Stimulated activated CD8-positive, alpha-beta memory T cell treated with anti-CD3 and anti-CD28 coated beads, Interleukin-12 subunit alpha, Interleukin-12 subunit beta, amount 100 ng/mL, for 4 hours (primary cell): Measurements from ENCODE around the gene LHFPL3.

ENCODE experiments used
- DNase-seq: peaks from one replicate; pipeline ENCODE4 v3.0.0-alpha.2; 2020; ENCODE audit warnings: low read depth

LHFPL3 gene

GRCh38 chr7:104371216-104371979, 43.0 kb downstream of the LHFPL3 start:
- DNase-seq: no peak

DNA sequence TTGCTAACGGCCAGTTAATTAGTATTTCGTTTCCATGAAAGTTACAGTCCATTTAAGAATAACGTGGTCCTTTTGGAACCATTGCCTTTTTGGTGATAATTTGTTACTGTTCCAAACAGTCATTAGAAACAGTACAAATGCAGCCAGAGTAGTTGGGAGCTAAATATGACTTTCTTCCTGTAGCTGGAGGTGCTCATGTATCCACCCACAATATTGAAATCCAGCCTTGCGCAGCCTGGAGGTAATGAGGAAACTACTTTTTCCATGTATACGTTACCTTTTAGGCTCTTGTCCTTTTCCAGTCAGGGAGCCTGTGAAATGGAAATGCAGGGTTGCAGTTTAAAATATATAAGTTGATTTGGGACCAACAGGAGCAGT, 43.6 kb downstream of the LHFPL3 start:
- DNase-seq: no peak

DNA sequence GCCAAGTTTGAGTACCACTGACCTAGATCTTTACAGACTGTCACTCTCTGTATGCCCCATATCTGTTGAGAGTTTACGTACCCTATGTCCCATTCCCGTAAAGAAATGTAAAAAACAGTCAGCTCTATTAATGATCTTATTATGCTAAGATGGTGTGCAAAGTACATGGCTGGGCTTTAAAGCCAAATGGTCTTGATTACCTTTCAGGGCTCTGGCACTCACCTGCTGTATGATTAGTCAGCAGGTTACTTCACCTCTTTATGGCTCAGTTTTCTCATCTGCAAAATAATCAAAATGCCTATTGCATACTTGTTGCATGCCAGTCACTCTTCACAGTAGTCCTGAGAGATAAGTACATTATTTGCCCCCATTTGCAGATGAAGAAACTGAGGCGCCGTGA, 54.2 kb downstream of the LHFPL3 start:
- DNase-seq: no peak

GRCh38 chr7:104386943-104387342, 58.5 kb downstream of the LHFPL3 start:
- no peak for DNase-seq

DNA sequence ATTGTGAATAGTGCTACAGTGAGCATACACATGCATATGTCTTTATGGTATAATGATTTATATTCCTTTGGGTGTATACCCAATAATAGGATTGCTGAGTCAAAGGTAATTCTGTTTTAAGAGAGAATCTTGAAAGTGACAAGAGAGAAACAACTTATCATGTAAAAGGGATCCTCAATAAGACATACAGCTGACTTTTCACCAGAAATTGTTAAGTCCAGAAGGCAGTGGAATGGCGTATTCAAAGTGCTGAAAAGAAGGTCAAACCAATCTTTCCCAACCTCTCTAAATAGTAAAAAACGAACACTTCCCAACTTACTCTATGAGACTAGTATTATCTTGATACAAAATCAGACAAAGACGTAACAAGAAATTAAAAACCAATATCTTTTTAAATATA, 59.8 kb downstream of the LHFPL3 start:
- DNase-seq: no peak

GRCh38 chr7:104395162-104395561, 66.8 kb downstream of the LHFPL3 start:
- DNase-seq: no peak

DNA sequence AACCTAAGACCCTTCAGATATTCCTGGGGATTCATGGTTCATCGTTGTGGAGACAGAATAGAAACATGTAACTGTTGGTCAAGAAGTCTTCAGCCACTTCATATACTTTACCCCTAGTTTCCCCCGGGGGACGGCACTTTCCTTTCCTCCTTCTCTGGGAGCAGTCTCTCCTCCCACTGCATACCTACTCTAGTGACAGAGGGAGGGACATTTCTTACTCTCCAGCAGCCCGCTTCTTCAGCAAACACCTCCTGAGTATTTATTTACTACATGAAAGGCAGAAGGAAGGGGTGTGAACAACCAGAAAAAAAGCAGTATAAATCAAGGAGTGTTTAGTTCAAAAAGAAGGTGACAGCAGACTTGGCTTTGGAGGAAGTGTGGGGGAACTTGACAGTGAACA, 69.0 kb downstream of the LHFPL3 start:
- no peak for DNase-seq

GRCh38 chr7:104408371-104408770, 80.0 kb downstream of the LHFPL3 start:
- DNase-seq: no peak

DNA sequence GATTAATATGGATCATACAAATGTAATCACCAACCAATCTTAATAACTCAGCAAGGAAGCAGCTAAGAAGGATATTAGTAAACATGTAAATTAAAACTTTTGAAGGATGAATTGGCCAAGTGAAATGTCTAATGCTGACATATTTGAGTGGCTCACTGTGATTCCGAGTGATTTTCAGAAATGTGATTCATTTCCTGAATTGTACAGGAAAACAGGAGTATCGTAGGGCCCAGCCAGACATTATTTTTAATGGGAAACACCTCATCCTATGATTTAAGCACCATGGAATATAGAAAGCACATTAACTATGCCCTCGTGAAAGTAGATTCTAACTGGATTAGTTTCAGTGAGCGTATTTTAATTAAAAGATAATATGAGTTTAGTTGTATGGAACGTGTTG, 82.3 kb downstream of the LHFPL3 start:
- no peak for DNase-seq

- DNase-seq: no peak
Observed at GRCh38 chr7:104412911-104413310, 84.5 kb downstream of the LHFPL3 start.

GRCh38 chr7:104414216-104414615, 85.8 kb downstream of the LHFPL3 start:
- no peak for DNase-seq

GRCh38 chr7:104415700-104416099, 87.3 kb downstream of the LHFPL3 start:
- no peak for DNase-seq

DNA sequence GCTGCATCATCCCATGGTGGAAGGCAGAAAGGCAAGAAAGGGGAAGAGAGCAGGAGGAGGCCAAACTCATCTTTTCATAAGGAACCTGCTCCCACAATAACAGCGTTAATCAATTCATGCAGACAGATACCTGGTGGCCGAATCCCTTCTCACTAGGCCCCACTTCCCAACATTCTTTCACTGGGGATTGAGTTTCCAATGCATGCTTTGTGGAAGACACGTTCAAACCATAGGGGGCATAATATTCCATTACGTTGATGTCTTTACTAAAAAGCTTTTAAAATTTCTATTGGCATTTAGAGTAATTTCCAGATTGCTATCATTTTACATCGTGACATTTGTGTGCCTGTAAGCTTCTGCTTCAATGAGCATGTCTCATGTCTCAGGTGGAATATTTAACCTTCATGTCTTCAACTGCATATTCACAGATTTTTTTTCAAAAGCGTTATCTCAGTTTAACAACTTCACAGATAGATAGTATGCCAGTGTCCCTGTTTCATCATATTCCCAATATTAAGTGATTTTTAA, 88.5 kb downstream of the LHFPL3 start:
- no peak for DNase-seq

- DNase-seq: no peak
Observed at GRCh38 chr7:104431930-104432329, 103.5 kb downstream of the LHFPL3 start.

- DNase-seq: no peak
Observed at GRCh38 chr7:104434129-104434528, 105.7 kb downstream of the LHFPL3 start.

DNA sequence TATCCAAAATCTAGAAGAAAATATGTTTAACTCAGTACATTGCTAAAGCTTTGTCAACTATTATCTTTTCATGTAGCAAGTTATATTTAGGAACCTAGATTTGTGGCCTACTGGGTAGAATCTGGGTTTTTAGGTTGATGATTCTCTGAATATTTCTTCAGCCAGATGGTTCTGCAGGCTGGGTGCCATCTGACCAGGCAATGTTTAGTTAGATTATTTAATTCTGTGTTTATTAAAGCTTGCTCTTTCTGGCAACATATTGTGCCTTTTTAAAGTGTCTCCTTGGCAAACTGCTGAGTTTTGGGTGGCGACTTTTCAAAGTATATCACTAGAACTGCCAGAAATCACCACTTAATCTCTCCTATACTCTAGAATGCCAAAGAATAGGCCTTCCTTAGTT, 114.1 kb downstream of the LHFPL3 start:
- DNase-seq: no peak

DNA sequence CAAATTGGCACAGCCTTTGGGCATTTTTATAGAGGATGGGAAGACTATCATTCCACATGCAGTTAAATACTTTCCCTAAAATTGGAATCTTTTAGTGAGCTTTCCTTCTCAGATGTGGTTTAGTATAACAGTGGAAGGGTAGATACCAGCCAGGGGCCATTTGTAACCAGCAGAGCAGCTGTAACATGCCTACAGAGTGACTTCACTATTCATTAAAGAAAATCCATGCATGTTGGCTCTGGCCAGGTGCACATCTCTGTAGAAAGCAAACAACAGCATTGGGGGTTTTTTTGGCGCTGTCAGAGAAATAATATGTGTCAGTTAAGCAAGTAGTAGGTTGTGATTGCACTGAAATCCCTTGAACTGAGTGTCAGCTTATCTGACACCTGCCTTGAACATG, 115.6 kb downstream of the LHFPL3 start:
- no peak for DNase-seq

DNA sequence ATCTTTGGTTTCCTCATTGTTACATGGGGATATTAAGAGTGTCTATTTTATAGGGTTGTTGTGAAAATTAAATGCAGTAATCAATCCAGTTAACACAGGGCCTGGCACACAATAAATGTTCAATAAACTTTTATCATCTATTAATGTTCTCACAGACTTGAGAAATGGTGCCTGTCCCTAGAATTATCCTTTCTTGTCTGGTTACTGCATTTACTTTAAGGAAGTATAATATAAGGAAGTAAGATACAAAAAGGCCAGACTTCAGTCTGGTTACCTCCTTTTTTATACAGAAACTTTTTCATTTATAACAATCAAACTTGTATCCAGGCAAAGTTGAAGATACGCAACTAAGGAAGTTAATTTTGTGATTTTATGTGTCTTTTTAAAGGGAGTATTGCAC, 117.0 kb downstream of the LHFPL3 start:
- no peak for DNase-seq

DNA sequence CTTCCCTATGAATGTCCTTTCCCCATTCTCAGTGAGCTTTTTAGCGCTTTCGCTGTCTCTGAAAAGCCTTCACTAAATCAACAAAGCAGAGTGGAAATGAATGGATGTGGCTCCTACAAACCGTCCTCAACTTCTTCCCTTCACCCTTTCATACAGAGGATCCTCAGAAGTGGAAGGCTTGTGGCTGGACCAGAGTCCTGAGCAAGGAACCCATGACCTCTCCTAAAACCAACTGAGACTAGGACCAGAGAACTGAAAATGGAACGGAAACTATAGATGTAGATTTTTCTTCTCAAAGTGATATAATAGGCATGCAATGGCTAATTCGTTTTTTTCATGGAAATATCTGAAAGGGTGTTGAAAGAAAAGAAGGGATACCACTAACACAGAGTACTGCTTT, 122.5 kb downstream of the LHFPL3 start:
- DNase-seq: no peak

DNA sequence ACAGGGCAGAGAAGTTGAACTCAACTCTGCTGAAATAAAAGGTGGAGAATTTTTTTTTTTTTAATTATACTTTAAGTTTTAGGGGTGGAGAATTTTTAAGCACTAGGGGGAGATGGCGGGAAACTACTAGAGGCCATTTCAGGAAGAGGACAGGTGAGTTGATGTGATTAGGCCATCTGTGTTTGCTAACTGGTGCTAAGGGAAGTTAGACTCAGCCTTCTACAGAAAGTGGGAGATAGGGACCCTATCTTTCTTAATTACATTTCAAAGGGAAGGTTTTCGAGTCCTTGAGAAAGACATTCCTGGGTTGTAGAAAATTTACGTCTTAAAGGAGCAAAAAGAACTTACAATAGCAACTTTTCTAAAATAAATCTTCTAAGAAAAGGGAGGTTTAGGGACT, 124.8 kb downstream of the LHFPL3 start:
- DNase-seq: no peak

DNA sequence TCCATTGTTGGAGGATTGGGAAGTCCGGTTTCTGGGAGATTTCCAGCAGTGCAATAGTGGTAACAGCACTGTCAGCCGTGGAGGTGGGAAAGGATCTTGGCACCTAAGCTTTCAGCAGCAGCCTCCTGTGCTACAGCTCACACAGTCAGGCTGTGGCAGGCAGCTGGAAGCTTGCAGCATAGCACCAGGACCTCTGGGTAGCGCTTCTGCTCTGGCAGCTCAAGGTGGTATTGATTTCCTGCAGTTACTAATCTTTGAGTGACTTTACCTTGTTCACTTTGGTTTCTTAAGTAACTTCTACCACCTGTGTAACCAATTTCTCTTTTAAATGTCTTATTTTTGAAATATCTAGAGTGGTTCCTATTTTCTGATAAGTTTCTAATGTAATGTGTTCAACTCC, 130.5 kb downstream of the LHFPL3 start:
- DNase-seq: no peak

DNA sequence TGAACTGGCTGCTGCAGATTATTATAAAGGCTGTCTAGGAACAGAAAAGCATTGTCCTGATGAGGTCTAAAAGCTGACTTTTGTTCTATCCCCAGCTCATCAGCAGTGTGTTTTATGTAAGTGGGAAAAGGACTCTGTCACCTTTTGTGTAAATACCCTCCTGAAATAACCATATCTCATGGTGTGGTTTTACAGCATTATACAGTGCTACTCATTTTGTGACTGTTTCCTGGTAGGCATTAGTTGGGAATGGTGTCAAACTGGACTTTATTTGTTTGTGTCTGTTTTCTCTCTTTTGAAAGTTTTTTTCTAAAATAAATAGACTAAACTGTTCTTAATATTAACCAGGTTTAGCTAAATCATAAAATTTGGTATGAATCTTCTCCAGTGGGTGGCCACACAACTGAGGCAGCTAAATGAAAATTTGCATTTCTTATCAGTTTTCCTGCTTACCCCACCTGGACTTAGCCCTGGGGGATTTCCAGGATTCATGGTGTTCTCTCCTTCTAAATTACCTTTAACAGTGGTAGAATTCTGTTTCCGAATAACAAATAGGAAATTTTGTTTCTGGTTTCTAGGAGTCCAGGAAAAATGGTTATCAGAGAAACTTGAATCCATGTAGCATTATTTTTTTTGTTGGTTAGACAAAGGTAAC, 140.9 kb downstream of the LHFPL3 start:
- DNase-seq: no peak

GRCh38 chr7:104480529-104480928, 152.1 kb downstream of the LHFPL3 start:
- no peak for DNase-seq
